Left lung (tissue), 10 donors: Measurements from ENCODE around the gene ALOX12B. TPM values are rescaled to one million over a fixed set of nuclear protein-coding genes. Genes with fewer than 3 reads are reported as not detected.

Source experiments
- ATAC-seq: fragments of 200-7000 bp; cut with Tn5 transposase; one replicate; pipeline ENCODE4 v1.9.1; 2020; ENCODE audit warnings: moderate library complexity
- DNase-seq, 4 donors: peaks; one replicate each; pipeline ENCODE4 v3.0.0-alpha.2; 2013 to 2020
- H3K27ac ChIP-seq, 2 donors: fragments of 200-600 bp; sonication (generic) in 1 of 2; one replicate each; pipeline versions ENCODE4 v1.5.0 to v1.8.0; 2020 to 2021
- H3K27me3 ChIP-seq, 2 donors: fragments of 200-600 bp; sonication (generic) in 1 of 2; one replicate each; pipeline versions ENCODE4 v1.5.0 to v1.8.0; 2020 to 2021
- H3K36me3 ChIP-seq, 2 donors: fragments of 200-600 bp; sonication (generic) in 1 of 2; one replicate each; pipeline versions ENCODE4 v1.5.0 to v1.8.0; 2020 to 2021
- H3K4me1 ChIP-seq, 2 donors: fragments of 200-600 bp; one replicate each; pipeline ENCODE4 v1.8.0; 2021
- H3K4me3 ChIP-seq, 2 donors: fragments of 200-600 bp; sonication (generic) in 1 of 2; one replicate each; pipeline versions ENCODE4 v1.5.0 to v1.8.0; 2020 to 2021; ENCODE audit warnings: mild to moderate bottlenecking in 1 of 2
- H3K9me3 ChIP-seq, 2 donors: fragments of 200-600 bp; sonication (generic) in 1 of 2; one replicate each; pipeline versions ENCODE4 v1.5.0 to v1.8.0; 2020 to 2021
- CTCF ChIP-seq, 2 donors: fragments of 200-600 bp; sonication (generic) in 1 of 2; IDR thresholded peaks; one replicate each; pipeline versions ENCODE4 v1.5.0 to v1.8.0; 2021; ENCODE audit warnings: antibody characterized with exemption in 2 of 2
- intact Hi-C, 2 donors: fragments of 100-400 bp; cut with DNase I; formaldehyde crosslinking; loops; one replicate each; pipeline versions ENCODE4 v1.11.2 to v1.14.2; 2022
- polyA plus RNA-seq, 6 donors: library from polyadenylated mRNA; unstranded; fragments of 120-200 nt; gene quantifications; one replicate each; pipeline ENCODE4 v1.2.1, GENCODE V29; 2013; ENCODE audit not compliant: insufficient read length in 6 of 6
- total RNA-seq, 2 donors: library from RNA; stranded (reverse); fragmentation: NEBNext Ultra II Directional; extraction: Animal tissue kit (Norgen Biotek cat#: 25700); gene quantifications; one replicate each; pipeline ENCODE4 v1.2.1, GENCODE V29; 2021
- donor health status: DM: no; HTN: yes; CAD: no.
- donor health status: DM: no; HTN: no; CAD: no.

The ALOX12B gene
- total and polyA plus RNA-seq, 8 donors = 0.20 to 0.32 (median 0.31) TPM; not detected in 3

- intact Hi-C loops = no loop called here
- no peak for ATAC-seq
- DNase-seq = peak in 1 of 4 donors; percentile 44
- Histone ChIP-seq H3K27ac (no peak overlapping the region), H3K4me1 (peaks cover 11 to 40% of the 10 kb centered on the region in 2 donors), H3K4me3 (no peak overlapping the region), H3K9me3 (no peaks in the 10 kb centered on the region), H3K36me3 (no peaks in the 10 kb centered on the region), H3K27me3 (peaks cover 25 to 57% of the 10 kb centered on the region in 2 donors)
- no peak for TF ChIP-seq CTCF (IDR thresholded peaks at IDR 0.05)
Measured at GRCh38 chr17:8071496-8071895, 16.0 kb downstream of the ALOX12B start.

GRCh38 chr17:8069587-8069860 is 18.0 kb downstream of the ALOX12B start:
- peak overlapping the region in 1 of 2 donors; percentile 34 for H3K27ac ChIP-seq

GRCh38 chr17:8068736-8069586 is 18.6 kb downstream of the ALOX12B start:
- peaks cover 11 to 39% of the 10 kb centered on the region in 2 donors for H3K4me1 ChIP-seq
- H3K27ac ChIP-seq = peak overlapping the region in 1 of 2 donors; percentile 34
- ATAC-seq (peak; percentile 43), DNase-seq (peak in 1 of 4 donors; percentile 69)
- TF ChIP-seq CTCF (IDR thresholded peaks at IDR 0.05) = no peak
- H3K4me3 ChIP-seq = no peak overlapping the region
- no peaks in the 10 kb centered on the region for H3K36me3 ChIP-seq
- H3K27me3 ChIP-seq = peaks cover 16 to 45% of the 10 kb centered on the region in 2 donors
- H3K9me3 ChIP-seq = no peaks in the 10 kb centered on the region
- intact Hi-C loops = no loop called here

More at GRCh38 chr17:8069587-8069860, 18.0 kb downstream of the ALOX12B start:
- TF ChIP-seq CTCF (IDR thresholded peaks at IDR 0.05) = no peak
- intact Hi-C loops = no loop called here
- H3K4me3 ChIP-seq = no peak overlapping the region
- DNase-seq (no peak), ATAC-seq (peak; percentile 1)
- H3K36me3 ChIP-seq = no peaks in the 10 kb centered on the region
- peaks cover 11 to 40% of the 10 kb centered on the region in 2 donors for H3K4me1 ChIP-seq
- no peaks in the 10 kb centered on the region for H3K9me3 ChIP-seq
- H3K27me3 ChIP-seq = peaks cover 22 to 45% of the 10 kb centered on the region in 2 donors

- Histone ChIP-seq H3K4me1 (peaks cover 10 to 28% of the 10 kb centered on the region in 2 donors), H3K27me3 (peaks cover 15 to 45% of the 10 kb centered on the region in 2 donors), H3K27ac (no peak overlapping the region), H3K9me3 (no peaks in the 10 kb centered on the region), H3K4me3 (no peak overlapping the region), H3K36me3 (no peaks in the 10 kb centered on the region)
- ATAC-seq (no peak), DNase-seq (no peak)
- TF ChIP-seq CTCF (IDR thresholded peaks at IDR 0.05) = no peak
- intact Hi-C loops = no loop called here
Measured at GRCh38 chr17:8067806-8068205, 19.7 kb downstream of the ALOX12B start.

- no peaks in the 10 kb centered on the region for H3K36me3 ChIP-seq
- intact Hi-C loops = no loop called here
- no peaks in the 10 kb centered on the region for H3K9me3 ChIP-seq
- no peak for TF ChIP-seq CTCF (IDR thresholded peaks at IDR 0.05)
- DNase-seq (no peak), ATAC-seq (peak; percentile 28)
- H3K4me3 ChIP-seq = no peak overlapping the region
- peaks cover 7 to 21% of the 10 kb centered on the region in 2 donors for H3K4me1 ChIP-seq
- H3K27me3 ChIP-seq = peaks cover 14 to 45% of the 10 kb centered on the region in 2 donors
- no peak overlapping the region for H3K27ac ChIP-seq
Measured at GRCh38 chr17:8066841-8067775, 20.4 kb downstream of the ALOX12B start.
